ENCODE measurements around the gene MAP3K7. TPM values are rescaled to one million over a fixed set of nuclear protein-coding genes. Genes with fewer than 3 reads are reported as not detected.

MAP3K7 gene
- total RNA-seq, 1 donor from 2014 or later, result 91.9 TPM

- Mint-ChIP-seq H3K27ac (no peak overlapping the region), H3K9me3 (peaks cover under 1% of the 10 kb centered on the region), H3K36me3 (no peaks in the 10 kb centered on the region), H3K27me3 (ENCODE audit: insufficient read depth, low read depth) (peaks cover 3% of the 10 kb centered on the region), H3K4me3 (no peak overlapping the region), H3K4me1 (peaks cover 2% of the 10 kb centered on the region)
- no peaks in the 10 kb centered on the region for H3K36me3 ChIP-seq
- no peaks in the 10 kb centered on the region for H4K20me1 ChIP-seq (ENCODE audit: low read depth)
- no peak overlapping the region for H3K27ac ChIP-seq
- H3K4me3 ChIP-seq, result no peak overlapping the region
- H3F3A ChIP-seq (ENCODE audit: low read depth), result no peaks in the 10 kb centered on the region
- no peak overlapping the region for H3K4me2 ChIP-seq
- no peaks in the 10 kb centered on the region for H3K9me3 ChIP-seq (ENCODE audit: low read depth)
- DNase-seq (ENCODE audit: low spot score), result no peak
- TF ChIP-seq CTCF (IDR thresholded peaks at IDR 0.05) (no peak), EZH2 (IDR thresholded peaks at IDR 0.05) (no peak), EZH2phosphoT487 (IDR thresholded peaks at IDR 0.05) (no peak)
- H3K27me3 ChIP-seq, result no peaks in the 10 kb centered on the region
- H3K9ac ChIP-seq, result no peak overlapping the region
- no peaks in the 10 kb centered on the region for H3K79me2 ChIP-seq (ENCODE audit: low read depth)
- H2AFZ ChIP-seq (replicated peaks), result no peak overlapping the region
- no peaks in the 10 kb centered on the region for H3K4me1 ChIP-seq
Measured at GRCh38 chr6:90619221-90619620, 32.3 kb upstream of the MAP3K7 start.

DNA sequence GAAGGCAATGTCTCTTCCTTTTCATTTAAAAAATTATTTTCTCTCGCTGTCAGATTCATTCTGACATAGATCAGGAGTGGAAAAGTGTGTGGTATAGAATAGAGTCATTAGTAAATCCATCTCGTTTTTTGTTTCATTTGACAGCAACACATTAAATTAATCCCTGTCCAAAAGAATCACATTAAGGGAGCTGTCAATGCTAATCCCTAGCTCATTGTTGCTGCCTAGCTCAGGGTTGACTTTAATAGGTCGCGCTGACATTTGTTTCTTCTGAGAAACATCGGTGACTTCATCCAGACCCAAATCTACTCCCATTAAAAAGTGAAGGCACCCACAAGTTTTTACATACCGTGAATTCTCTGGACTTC, 25.4 kb upstream of the MAP3K7 start:
- no peaks in the 10 kb centered on the region for H3K9me3 Mint-ChIP-seq
- H3K27me3 Mint-ChIP-seq (ENCODE audit: insufficient read depth, low read depth), result peaks cover 4% of the 10 kb centered on the region
- DNase-seq (ENCODE audit: low spot score), result peak; percentile 75
- peaks cover 28% of the 10 kb centered on the region for H3F3A ChIP-seq (ENCODE audit: low read depth)
- peak overlapping the region; percentile 88 for H3K4me2 ChIP-seq
- no peak overlapping the region for H3K27ac ChIP-seq
- H3K4me1 ChIP-seq, result peaks cover 19% of the 10 kb centered on the region
- TF ChIP-seq EZH2phosphoT487 (IDR thresholded peaks at IDR 0.05), result peak; percentile 61
- TF ChIP-seq EZH2 (IDR thresholded peaks at IDR 0.05), result no peak
- TF ChIP-seq CTCF (IDR thresholded peaks at IDR 0.05), result no peak
- peaks cover 5% of the 10 kb centered on the region for H4K20me1 ChIP-seq (ENCODE audit: low read depth)
- H3K36me3 ChIP-seq, result no peaks in the 10 kb centered on the region
- H3K79me2 ChIP-seq (ENCODE audit: low read depth), result no peaks in the 10 kb centered on the region
- no peak overlapping the region for H3K9ac ChIP-seq
- H3K4me3 ChIP-seq, result peak overlapping the region; percentile 57
- no peaks in the 10 kb centered on the region for H3K36me3 Mint-ChIP-seq
- H3K27me3 ChIP-seq, result peaks cover 45% of the 10 kb centered on the region
- peaks cover 38% of the 10 kb centered on the region for H3K4me1 Mint-ChIP-seq
- no peak overlapping the region for H3K27ac Mint-ChIP-seq
- no peaks in the 10 kb centered on the region for H3K9me3 ChIP-seq (ENCODE audit: low read depth)
- no peak overlapping the region for H2AFZ ChIP-seq (replicated peaks)
- peak overlapping the region; percentile 86 for H3K4me3 Mint-ChIP-seq

DNA sequence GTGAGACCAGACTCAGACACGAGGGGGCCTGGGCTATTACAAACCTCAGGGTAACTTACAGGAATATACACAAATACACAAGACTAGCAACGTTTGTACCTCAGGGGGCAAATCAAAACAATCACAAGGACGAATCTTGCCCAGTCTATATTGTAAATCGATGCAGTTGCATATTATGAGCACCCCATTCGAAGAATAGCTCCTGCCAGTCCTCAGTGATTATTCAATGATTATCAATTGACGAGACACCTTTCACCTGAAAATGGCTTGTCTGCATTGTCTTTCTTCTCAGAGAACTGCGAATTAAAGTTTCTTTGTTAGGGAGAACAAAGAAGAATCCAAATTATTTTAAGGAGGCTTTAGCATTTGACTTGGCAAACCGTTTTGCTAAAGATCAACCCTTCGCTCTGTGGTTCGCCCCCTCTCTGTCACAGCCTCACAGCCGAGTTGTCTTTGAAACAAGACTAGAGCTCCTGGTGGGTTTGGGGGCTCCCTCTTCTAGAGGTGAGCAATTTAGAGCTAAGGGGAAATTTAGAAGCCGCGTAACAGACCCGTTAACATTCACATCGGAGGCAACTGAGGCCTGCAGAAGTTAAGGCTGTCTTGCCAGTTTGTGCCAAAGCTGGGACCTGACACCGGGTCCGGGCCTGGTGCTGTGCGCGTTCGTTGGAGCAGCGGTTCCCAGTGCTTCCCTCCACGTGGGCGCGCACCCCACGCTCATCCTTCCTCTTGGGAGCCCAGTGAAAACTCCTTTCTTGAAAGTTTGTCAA, 24.9 kb upstream of the MAP3K7 start:
- H4K20me1 ChIP-seq (ENCODE audit: low read depth), result peaks cover 5% of the 10 kb centered on the region
- peak overlapping the region; percentile 57 for H3K4me3 ChIP-seq
- H2AFZ ChIP-seq (replicated peaks), result peak overlapping the region; percentile 85
- H3K9me3 Mint-ChIP-seq, result no peaks in the 10 kb centered on the region
- no peak overlapping the region for H3K9ac ChIP-seq
- H3K27ac ChIP-seq, result no peak overlapping the region
- DNase-seq (ENCODE audit: low spot score), result peak; percentile 47
- H3K27me3 ChIP-seq, result peaks cover 45% of the 10 kb centered on the region
- H3K79me2 ChIP-seq (ENCODE audit: low read depth), result no peaks in the 10 kb centered on the region
- H3K4me2 ChIP-seq, result peak overlapping the region; percentile 88
- H3K27me3 Mint-ChIP-seq (ENCODE audit: insufficient read depth, low read depth), result peaks cover 4% of the 10 kb centered on the region
- H3K9me3 ChIP-seq (ENCODE audit: low read depth), result no peaks in the 10 kb centered on the region
- H3K27ac Mint-ChIP-seq, result peak overlapping the region; percentile 65
- H3K36me3 ChIP-seq, result no peaks in the 10 kb centered on the region
- H3F3A ChIP-seq (ENCODE audit: low read depth), result peaks cover 28% of the 10 kb centered on the region
- no peaks in the 10 kb centered on the region for H3K36me3 Mint-ChIP-seq
- peaks cover 38% of the 10 kb centered on the region for H3K4me1 Mint-ChIP-seq
- peaks cover 19% of the 10 kb centered on the region for H3K4me1 ChIP-seq
- H3K4me3 Mint-ChIP-seq, result peak overlapping the region; percentile 86
- TF ChIP-seq CTCF (IDR thresholded peaks at IDR 0.05) (peak; percentile 23), EZH2 (IDR thresholded peaks at IDR 0.05) (no peak)

Measured in neural progenitor cell (in vitro differentiated cells).